Natural killer cell (primary cell): ENCODE data around the gene LYST. TPM values are rescaled to one million over a fixed set of nuclear protein-coding genes. Genes with fewer than 3 reads are reported as not detected.

Experiments used
- ATAC-seq, 3 donors: fragments of 150-1000 bp in 2 of 3; fragments of 200-7000 bp in 1 of 3; cut with Tn5 transposase; 1 replicate in 1 of 3; 2 replicates in 2 of 3; pipeline ENCODE4 v1.10.0; 2021; ENCODE audit warnings: mild to moderate bottlenecking in 2 of 3, moderate library complexity in 2 of 3
- DNase-seq, 2 donors: peaks; one replicate each; pipeline versions ENCODE4 v3.0.0 to v3.0.0-alpha.2; 2013 to 2021; ENCODE audit warnings: mixed read lengths in 1 of 2
- H3K27ac ChIP-seq: one replicate; pipeline ENCODE4 v1.5.1; 2013; ENCODE audit warnings: mild to moderate bottlenecking, low read length
- H3K27me3 ChIP-seq: one replicate; pipeline ENCODE4 v1.6.1; 2013; ENCODE audit warnings: low read length; ENCODE audit not compliant: control insufficient read depth, insufficient read depth
- H3K36me3 ChIP-seq: one replicate; pipeline ENCODE4 v1.6.1; 2013; ENCODE audit warnings: low read length; ENCODE audit not compliant: control insufficient read depth, insufficient read depth
- H3K4me1 ChIP-seq: one replicate; pipeline ENCODE4 v1.6.1; 2013; ENCODE audit warnings: low read length; ENCODE audit not compliant: control insufficient read depth, insufficient read depth
- H3K4me3 ChIP-seq: one replicate; pipeline ENCODE4 v1.5.1; 2013; ENCODE audit warnings: low read length
- H3K9me3 ChIP-seq: one replicate; pipeline ENCODE4 v1.6.1; 2013; ENCODE audit warnings: low read length; ENCODE audit not compliant: control insufficient read depth, insufficient read depth
- H3K27ac Mint-ChIP-seq, 2 donors: one replicate each; pipeline ENCODE4 v1.8.0; 2022; ENCODE audit warnings: mild to moderate bottlenecking in 2 of 2, mixed read lengths in 2 of 2, moderate library complexity in 1 of 2
- H3K27me3 Mint-ChIP-seq, 2 donors: one replicate each; pipeline ENCODE4 v1.8.0; 2022; ENCODE audit warnings: low read depth in 2 of 2, mixed read lengths in 2 of 2
- H3K36me3 Mint-ChIP-seq: one replicate; pipeline ENCODE4 v1.8.0; 2022; ENCODE audit warnings: mixed read lengths
- H3K4me1 Mint-ChIP-seq, 2 donors: one replicate each; pipeline ENCODE4 v1.8.0; 2022; ENCODE audit warnings: mixed read lengths in 2 of 2
- H3K4me3 Mint-ChIP-seq: one replicate; pipeline ENCODE4 v1.8.0; 2022; ENCODE audit warnings: mild to moderate bottlenecking, moderate library complexity, mixed read lengths
- H3K9me3 Mint-ChIP-seq, 2 donors: one replicate each; pipeline ENCODE4 v1.8.0; 2022; ENCODE audit warnings: mixed read lengths in 2 of 2
- CTCF ChIP-seq: fragments of 200-600 bp; IDR thresholded peaks from one replicate; pipeline ENCODE4 v1.8.0; 2022; ENCODE audit warnings: antibody characterized with exemption
- WGBS: methylation state at CpG from one replicate; pipeline ENCODE4 v1.1.7; 2013; ENCODE audit warnings: missing lambda C conversion rate; ENCODE audit not compliant: insufficient coverage; 5-methylcytosine and 5-hydroxymethylcytosine counted together
- intact Hi-C: fragments of 100-400 bp; cut with micrococcal nuclease; formaldehyde crosslinking; loops from one replicate; pipeline ENCODE4 v1.14.2; 2022
- total RNA-seq, 4 donors: library from RNA; stranded (reverse); fragments of 120-200 nt in 1 of 4; gene quantifications; one replicate each; pipeline versions ENCODE4 v1.2.3 to v1.2.4, GENCODE V29; 2013 to 2022

Gene LYST
- total RNA-seq, 3 donors from 2014 or later (not counting 1 experiment from before 2014, with no cell fraction given), result 89.9 to 115 (median 93.6) TPM

- Histone ChIP-seq H3K27ac (no peak overlapping the region), H3K27me3 (no peaks in the 10 kb centered on the region), H3K36me3 (no peaks in the 10 kb centered on the region), H3K4me1 (peaks cover 21% of the 10 kb centered on the region), H3K4me3 (no peak overlapping the region), H3K9me3 (no peaks in the 10 kb centered on the region)
- no peak overlapping the region for H3K4me3 Mint-ChIP-seq
- 91% methylated on average over 7 of the region's 7 CpGs for WGBS
- no peaks in the 10 kb centered on the region for H3K36me3 Mint-ChIP-seq
- TF ChIP-seq CTCF, result no peak
- intact Hi-C loops, result no loop called here
- H3K4me1 Mint-ChIP-seq, result peaks cover 22 to 29% of the 10 kb centered on the region in 2 donors
- DNase-seq, result no peak
- H3K27ac Mint-ChIP-seq, result no peak overlapping the region
- H3K27me3 Mint-ChIP-seq, result no peaks in the 10 kb centered on the region
- H3K9me3 Mint-ChIP-seq, result no peaks in the 10 kb centered on the region
- no peak for ATAC-seq
Observed at GRCh38 chr1:235902677-235903542, 36.2 kb upstream of the LYST start.

- Histone ChIP-seq H3K4me1 (peaks cover 21% of the 10 kb centered on the region), H3K36me3 (no peaks in the 10 kb centered on the region), H3K4me3 (no peak overlapping the region), H3K9me3 (no peaks in the 10 kb centered on the region), H3K27ac (no peak overlapping the region), H3K27me3 (no peaks in the 10 kb centered on the region)
- Mint-ChIP-seq H3K4me3 (no peak overlapping the region), H3K36me3 (no peaks in the 10 kb centered on the region), H3K27ac (no peak overlapping the region), H3K27me3 (no peaks in the 10 kb centered on the region), H3K9me3 (no peaks in the 10 kb centered on the region), H3K4me1 (peaks cover 22 to 24% of the 10 kb centered on the region in 2 donors)
- no peak for ATAC-seq
- intact Hi-C loops, result no loop called here
- no peak for DNase-seq
- WGBS, result 19% methylated on average over 2 of the region's 2 CpGs
- no peak for TF ChIP-seq CTCF
Observed at GRCh38 chr1:235901461-235901860, 34.8 kb upstream of the LYST start.

GRCh38 chr1:235898126-235898525 is 31.4 kb upstream of the LYST start:
- H3K4me1 ChIP-seq, result peaks cover 18% of the 10 kb centered on the region
- Mint-ChIP-seq H3K9me3 (no peaks in the 10 kb centered on the region), H3K36me3 (no peaks in the 10 kb centered on the region), H3K4me3 (no peak overlapping the region), H3K27ac (peak overlapping the region in 1 of 2 donors; percentile 5), H3K4me1 (peaks cover 22 to 24% of the 10 kb centered on the region in 2 donors), H3K27me3 (no peaks in the 10 kb centered on the region)
- no peaks in the 10 kb centered on the region for H3K27me3 ChIP-seq
- intact Hi-C loops, result no loop called here
- H3K4me3 ChIP-seq, result no peak overlapping the region
- no peaks in the 10 kb centered on the region for H3K9me3 ChIP-seq
- no peaks in the 10 kb centered on the region for H3K36me3 ChIP-seq
- TF ChIP-seq CTCF, result no peak
- WGBS, result 91% methylated on average over 3 of the region's 3 CpGs
- ATAC-seq (no peak), DNase-seq (no peak)
- no peak overlapping the region for H3K27ac ChIP-seq

GRCh38 chr1:235893840-235894239 is 27.1 kb upstream of the LYST start:
- Histone ChIP-seq H3K4me3 (no peak overlapping the region), H3K9me3 (no peaks in the 10 kb centered on the region), H3K4me1 (peaks cover 11% of the 10 kb centered on the region), H3K27ac (no peak overlapping the region), H3K27me3 (no peaks in the 10 kb centered on the region), H3K36me3 (no peaks in the 10 kb centered on the region)
- Mint-ChIP-seq H3K27ac (no peak overlapping the region), H3K9me3 (no peaks in the 10 kb centered on the region), H3K36me3 (no peaks in the 10 kb centered on the region), H3K27me3 (no peaks in the 10 kb centered on the region), H3K4me3 (no peak overlapping the region), H3K4me1 (peaks cover 0 to 14% of the 10 kb centered on the region in 2 donors)
- no peak for TF ChIP-seq CTCF
- WGBS, result 100% methylated on average over 2 of the region's 2 CpGs
- DNase-seq (no peak), ATAC-seq (no peak)
- intact Hi-C loops, result no loop called here
